ENCODE data around the gene CADPS2.
"Not testable (repeated sequence)": the region's sequence is repeated elsewhere in the genome, so short reads cannot be mapped to it uniquely, and the experiment has no call there.

The CADPS2 gene

GRCh38 chr7:122706836-122707235 lies 179.4 kb downstream of the CADPS2 start:
- no peak for DNase-seq

- DNase-seq, result peak; percentile 41
Measured at GRCh38 chr7:122702872-122703510, 183.3 kb downstream of the CADPS2 start, which contains the start of gene RNF148. TSS of gene RNF148 (minus strand) at chr7:122702922. CDS start at chr7:122702750, 172 bp downstream.

- no peak for DNase-seq
Measured at GRCh38 chr7:122699017-122699416, 187.2 kb downstream of the CADPS2 start, which contains the start of gene RNF133. TSS of gene RNF133 (minus strand) at chr7:122699117. CDS start at chr7:122698918, 199 bp downstream.

GRCh38 chr7:122695816-122696215 lies 190.4 kb downstream of the CADPS2 start:
- DNase-seq, result no peak

GRCh38 chr7:122694697-122695096 lies 191.6 kb downstream of the CADPS2 start:
- no peak for DNase-seq

- DNase-seq, result no peak
Measured at GRCh38 chr7:122692769-122693309, 193.4 kb downstream of the CADPS2 start.

GRCh38 chr7:122691569-122692235 lies 194.6 kb downstream of the CADPS2 start:
- no peak for DNase-seq

GRCh38 chr7:122689346-122690109 lies 196.7 kb downstream of the CADPS2 start:
- no peak for DNase-seq

GRCh38 chr7:122688400-122688998 lies 197.8 kb downstream of the CADPS2 start:
- DNase-seq, result no peak

GRCh38 chr7:122686360-122686878 lies 199.8 kb downstream of the CADPS2 start:
- no peak for DNase-seq

GRCh38 chr7:122684504-122684903 lies 201.8 kb downstream of the CADPS2 start:
- no peak for DNase-seq

GRCh38 chr7:122682815-122683550 lies 203.3 kb downstream of the CADPS2 start:
- DNase-seq, result no peak

GRCh38 chr7:122681186-122681585 lies 205.1 kb downstream of the CADPS2 start:
- DNase-seq, result not testable (repeated sequence)

GRCh38 chr7:122679813-122680212 lies 206.4 kb downstream of the CADPS2 start:
- DNase-seq, result no peak

GRCh38 chr7:122679269-122679709 lies 207.0 kb downstream of the CADPS2 start:
- DNase-seq, result not testable (repeated sequence)

GRCh38 chr7:122677149-122677548 lies 209.1 kb downstream of the CADPS2 start:
- DNase-seq, result no peak

- no peak for DNase-seq
Measured at GRCh38 chr7:122676466-122676865, 209.8 kb downstream of the CADPS2 start.

GRCh38 chr7:122675621-122676020 lies 210.6 kb downstream of the CADPS2 start:
- DNase-seq, result no peak

- no peak for DNase-seq
Measured at GRCh38 chr7:122675011-122675410, 211.2 kb downstream of the CADPS2 start.

GRCh38 chr7:122674502-122674901 lies 211.8 kb downstream of the CADPS2 start:
- DNase-seq, result no peak

- no peak for DNase-seq
Measured at GRCh38 chr7:122673951-122674350, 212.3 kb downstream of the CADPS2 start.

GRCh38 chr7:122672536-122672935 lies 213.7 kb downstream of the CADPS2 start:
- no peak for DNase-seq

All from kidney glomerular epithelial cell (primary cell).